Progenitor cell of endocrine pancreas (in vitro differentiated cells): ENCODE results near the gene GALNT1. TPM values are rescaled to one million over a fixed set of nuclear protein-coding genes. Genes with fewer than 3 reads are reported as not detected.
"Not testable (repeated sequence)": the region's sequence is repeated elsewhere in the genome, so short reads cannot be mapped to it uniquely, and the experiment has no call there.

Experiments
- DNase-seq: peaks from one replicate; pipeline ENCODE4 v3.0.0; 2021; ENCODE audit warnings: low spot score; ENCODE audit not compliant: unreplicated experiment
- H3K27ac Mint-ChIP-seq: 2 replicates; pipeline ENCODE4 v1.8.0; 2021; ENCODE audit warnings: mild to moderate bottlenecking, moderate library complexity, mixed read lengths
- H3K27me3 Mint-ChIP-seq: 2 replicates; pipeline ENCODE4 v1.8.0; 2021; ENCODE audit warnings: mixed read lengths
- H3K36me3 Mint-ChIP-seq: 2 replicates; pipeline ENCODE4 v1.8.0; 2022; ENCODE audit warnings: mixed read lengths; ENCODE audit not compliant: insufficient read depth
- H3K4me1 Mint-ChIP-seq: 2 replicates; pipeline ENCODE4 v1.8.0; 2021; ENCODE audit warnings: low read depth, mixed read lengths
- H3K4me3 Mint-ChIP-seq: 2 replicates; pipeline ENCODE4 v1.8.0; 2021; ENCODE audit warnings: low read depth, mild to moderate bottlenecking, moderate library complexity, mixed read lengths
- H3K9me3 Mint-ChIP-seq: 2 replicates; pipeline ENCODE4 v1.8.0; 2021; ENCODE audit warnings: low read depth, mixed read lengths
- total RNA-seq: library from RNA; stranded (reverse); gene quantifications from 2 replicates; pipeline ENCODE4 v1.2.1, GENCODE V29; 2021
- TF ChIP-seq, protein P1 (sequence below): fragments of 200-600 bp; sonication (generic); IDR thresholded peaks from one replicate; pipeline ENCODE4 v1.5.0; 2021; ENCODE audit warnings: antibody characterized with exemption, mild to moderate bottlenecking; ENCODE audit not compliant: unreplicated experiment

GALNT1 gene
- total RNA-seq, 1 donor from 2014 or later = 92.8 TPM

DNA sequence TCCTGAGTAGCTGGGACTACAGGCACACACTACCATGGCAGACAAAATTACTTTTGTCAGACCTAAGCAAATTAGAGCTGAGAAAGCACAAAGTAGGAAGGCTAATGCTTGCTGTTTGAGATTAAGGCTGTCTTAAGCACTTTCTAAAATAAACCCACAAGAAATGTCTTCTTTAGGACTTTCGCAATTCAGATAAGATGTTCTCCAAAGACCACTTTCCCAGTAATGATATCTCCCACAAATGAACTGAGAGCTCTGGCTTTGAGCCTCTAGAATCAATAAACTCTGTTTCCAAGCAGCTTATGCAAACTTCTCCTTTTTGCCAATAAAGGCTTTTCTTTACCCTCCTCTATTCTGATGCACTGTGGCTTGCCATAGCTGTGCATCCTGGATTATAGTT is 32.0 kb upstream of the GALNT1 start:
- Mint-ChIP-seq H3K4me1 (peaks cover 22% of the 10 kb centered on the region), H3K27me3 (no peaks in the 10 kb centered on the region), H3K9me3 (no peaks in the 10 kb centered on the region), H3K4me3 (no peak overlapping the region), H3K27ac (peak overlapping the region; percentile 29), H3K36me3 (no peaks in the 10 kb centered on the region)
- TF ChIP-seq, protein P1, sequence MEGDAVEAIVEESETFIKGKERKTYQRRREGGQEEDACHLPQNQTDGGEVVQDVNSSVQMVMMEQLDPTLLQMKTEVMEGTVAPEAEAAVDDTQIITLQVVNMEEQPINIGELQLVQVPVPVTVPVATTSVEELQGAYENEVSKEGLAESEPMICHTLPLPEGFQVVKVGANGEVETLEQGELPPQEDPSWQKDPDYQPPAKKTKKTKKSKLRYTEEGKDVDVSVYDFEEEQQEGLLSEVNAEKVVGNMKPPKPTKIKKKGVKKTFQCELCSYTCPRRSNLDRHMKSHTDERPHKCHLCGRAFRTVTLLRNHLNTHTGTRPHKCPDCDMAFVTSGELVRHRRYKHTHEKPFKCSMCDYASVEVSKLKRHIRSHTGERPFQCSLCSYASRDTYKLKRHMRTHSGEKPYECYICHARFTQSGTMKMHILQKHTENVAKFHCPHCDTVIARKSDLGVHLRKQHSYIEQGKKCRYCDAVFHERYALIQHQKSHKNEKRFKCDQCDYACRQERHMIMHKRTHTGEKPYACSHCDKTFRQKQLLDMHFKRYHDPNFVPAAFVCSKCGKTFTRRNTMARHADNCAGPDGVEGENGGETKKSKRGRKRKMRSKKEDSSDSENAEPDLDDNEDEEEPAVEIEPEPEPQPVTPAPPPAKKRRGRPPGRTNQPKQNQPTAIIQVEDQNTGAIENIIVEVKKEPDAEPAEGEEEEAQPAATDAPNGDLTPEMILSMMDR = no peak
- no peak for DNase-seq

DNA sequence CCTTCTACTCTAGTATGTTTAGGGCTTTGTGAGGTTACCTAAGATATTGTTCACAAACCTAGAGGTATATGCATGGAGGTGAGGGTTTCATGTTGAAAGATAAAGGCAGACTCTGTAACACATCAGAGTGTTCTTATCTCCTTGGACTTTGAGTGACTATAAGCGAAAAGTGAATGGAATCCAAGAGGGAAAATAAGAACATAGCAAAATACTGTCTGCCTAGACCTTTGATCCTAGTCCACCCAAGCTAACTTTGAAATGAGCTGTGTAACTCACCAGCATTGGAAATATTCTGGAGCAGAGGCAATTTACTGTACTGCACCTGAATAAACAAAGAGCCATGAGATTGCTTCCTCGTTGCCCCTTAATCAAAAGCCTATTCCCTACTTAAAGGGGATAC is 28.2 kb upstream of the GALNT1 start:
- Mint-ChIP-seq H3K4me1 (peaks cover 14% of the 10 kb centered on the region), H3K27ac (no peak overlapping the region), H3K36me3 (no peaks in the 10 kb centered on the region), H3K27me3 (no peaks in the 10 kb centered on the region), H3K4me3 (no peak overlapping the region), H3K9me3 (no peaks in the 10 kb centered on the region)
- no peak for DNase-seq
- TF ChIP-seq, protein P1 = no peak

DNA sequence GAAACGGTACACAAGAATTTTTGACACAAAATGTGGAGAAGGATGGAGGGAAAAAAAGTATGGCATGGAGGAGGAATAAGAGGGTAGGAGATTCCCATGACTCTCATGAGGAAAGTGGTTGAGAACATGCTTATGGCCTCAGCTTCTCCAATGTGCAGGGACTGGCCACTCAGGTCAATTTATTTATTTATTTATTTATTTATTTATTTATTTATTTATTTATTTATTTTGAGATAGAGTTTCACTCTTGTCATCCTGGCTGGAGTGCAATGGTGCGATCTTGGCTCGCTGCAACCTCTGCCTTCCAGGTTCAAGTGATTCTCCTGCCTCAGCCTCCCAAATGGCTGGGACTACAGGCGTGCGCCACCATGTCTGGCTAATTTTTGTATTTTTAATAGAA is 26.0 kb upstream of the GALNT1 start:
- not testable (repeated sequence) for H3K27ac Mint-ChIP-seq, H3K4me3 Mint-ChIP-seq, H3K9me3 Mint-ChIP-seq, H3K27me3 Mint-ChIP-seq, DNase-seq, H3K36me3 Mint-ChIP-seq, H3K4me1 Mint-ChIP-seq

DNA sequence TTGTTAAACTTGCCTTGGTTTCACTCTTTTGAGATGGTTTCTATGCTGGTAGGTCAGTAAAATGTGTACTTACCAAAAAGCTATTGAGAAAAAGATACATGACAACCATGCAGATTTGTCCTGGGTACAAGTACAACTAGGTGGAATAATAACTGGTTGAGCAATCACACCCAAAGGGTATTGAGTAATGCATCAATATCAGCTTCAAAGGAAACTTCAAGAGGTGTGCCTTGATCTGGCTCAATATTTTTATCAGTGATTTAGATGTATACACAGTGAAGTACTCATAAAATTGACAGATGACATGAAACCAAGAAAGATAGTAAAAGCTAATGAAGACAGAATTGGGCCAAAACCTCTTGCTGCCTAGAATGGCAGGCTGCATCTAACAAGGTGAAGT is 21.7 kb upstream of the GALNT1 start:
- Mint-ChIP-seq H3K9me3 (no peaks in the 10 kb centered on the region), H3K27ac (no peak overlapping the region), H3K4me3 (no peak overlapping the region), H3K4me1 (no peaks in the 10 kb centered on the region), H3K36me3 (no peaks in the 10 kb centered on the region), H3K27me3 (no peaks in the 10 kb centered on the region)
- no peak for DNase-seq
- TF ChIP-seq, protein P1 = no peak

DNA sequence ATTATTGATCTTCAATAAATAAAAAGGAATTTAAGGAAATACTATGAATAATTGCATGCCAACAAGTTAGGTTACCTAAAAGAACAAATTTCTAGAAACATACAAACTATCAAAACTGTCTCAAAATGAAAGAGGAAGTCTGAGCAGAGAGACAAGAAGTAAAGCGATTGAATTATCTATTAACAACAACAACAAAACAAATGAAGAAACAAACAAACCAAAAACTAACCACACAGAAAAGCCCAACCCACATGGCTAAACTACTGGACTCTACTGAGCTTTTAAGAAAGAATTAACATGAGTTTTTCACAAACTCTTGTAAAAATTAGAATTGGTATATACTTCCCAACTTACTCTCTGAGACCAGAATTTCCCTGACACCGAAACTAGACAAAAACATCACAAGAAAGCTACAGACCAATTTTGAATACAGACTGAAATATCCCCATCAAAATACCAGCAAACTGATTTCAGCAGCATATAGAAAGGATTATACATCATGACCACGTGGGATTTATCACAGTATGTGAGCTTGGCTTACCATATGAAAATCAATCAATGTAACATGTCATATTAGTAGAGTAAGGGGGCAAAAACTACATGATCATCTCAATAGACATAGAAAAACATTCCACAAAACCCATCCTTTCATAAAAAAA is 16.6 kb upstream of the GALNT1 start:
- Mint-ChIP-seq H3K27me3 (no peaks in the 10 kb centered on the region), H3K4me3 (no peak overlapping the region), H3K9me3 (no peaks in the 10 kb centered on the region), H3K36me3 (no peaks in the 10 kb centered on the region), H3K27ac (no peak overlapping the region), H3K4me1 (no peaks in the 10 kb centered on the region)
- TF ChIP-seq, protein P1 = no peak
- DNase-seq = no peak

DNA sequence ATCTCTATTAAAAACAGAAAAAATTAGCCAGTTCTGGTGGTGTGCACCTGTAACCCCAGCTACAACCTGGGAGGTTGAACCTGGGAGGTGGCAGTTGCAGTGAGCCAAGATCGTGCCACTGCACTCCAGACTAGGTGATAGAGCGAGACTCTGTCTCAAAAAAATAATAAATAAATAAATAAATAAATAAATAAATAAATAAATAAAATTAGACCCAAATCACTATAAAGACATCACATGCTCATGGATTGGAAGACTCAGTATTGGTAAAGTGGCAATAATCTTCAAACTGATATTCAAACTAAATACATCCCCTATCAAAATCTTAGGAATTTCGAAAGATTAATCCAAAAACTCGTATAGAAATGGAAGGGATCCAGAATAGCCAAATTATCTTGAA is 15.5 kb upstream of the GALNT1 start:
- Mint-ChIP-seq H3K36me3 (no peaks in the 10 kb centered on the region), H3K27ac (no peak overlapping the region)
- TF ChIP-seq, protein P1 = no peak

More for the DNA sequence above, 15.5 kb upstream of the GALNT1 start:
- no peak for DNase-seq
- Mint-ChIP-seq H3K4me1 (no peaks in the 10 kb centered on the region), H3K4me3 (no peak overlapping the region), H3K9me3 (no peaks in the 10 kb centered on the region), H3K27me3 (no peaks in the 10 kb centered on the region)
